GM18517 (cell line): ENCODE data around the gene SCAMP4.
A peak's percentile ranks its signal among the peaks of the same experiment; 100 is the strongest.

Experiments
- ATAC-seq: cut with Tn5 transposase; IDR thresholded peaks from one replicate; pipeline ENCODE4 v1.9.1; 2021; ENCODE audit warnings: mild to moderate bottlenecking, moderate library complexity; ENCODE audit not compliant: unreplicated experiment

SCAMP4 gene

GRCh38 chr19:1935484-1936208 is 30.4 kb downstream of the SCAMP4 start:
- ATAC-seq, result no peak

DNA sequence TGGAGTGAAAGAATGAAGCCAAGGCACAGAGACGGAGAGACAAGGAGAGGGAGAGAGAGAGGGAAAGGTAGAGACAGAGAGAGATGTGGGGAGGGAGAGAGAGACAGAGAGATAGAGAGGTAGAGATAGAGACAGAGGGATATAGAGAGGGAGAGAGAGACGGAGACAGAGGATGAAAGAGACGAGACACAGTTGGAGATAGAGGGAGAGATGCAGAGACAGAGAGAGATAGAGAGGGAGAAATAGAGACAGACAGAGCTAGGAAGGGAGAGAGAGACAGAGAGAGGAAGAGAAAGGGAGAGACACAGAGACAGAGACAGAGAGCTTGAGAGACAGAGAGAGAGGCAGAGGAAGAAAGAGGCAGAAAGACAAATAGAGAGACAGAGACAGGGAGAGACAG is 31.2 kb downstream of the SCAMP4 start:
- ATAC-seq, result no peak

- ATAC-seq, result no peak
Observed at GRCh38 chr19:1936916-1937610, 31.9 kb downstream of the SCAMP4 start.

- ATAC-seq, result no peak
Observed at GRCh38 chr19:1938071-1938470, 32.9 kb downstream of the SCAMP4 start.

DNA sequence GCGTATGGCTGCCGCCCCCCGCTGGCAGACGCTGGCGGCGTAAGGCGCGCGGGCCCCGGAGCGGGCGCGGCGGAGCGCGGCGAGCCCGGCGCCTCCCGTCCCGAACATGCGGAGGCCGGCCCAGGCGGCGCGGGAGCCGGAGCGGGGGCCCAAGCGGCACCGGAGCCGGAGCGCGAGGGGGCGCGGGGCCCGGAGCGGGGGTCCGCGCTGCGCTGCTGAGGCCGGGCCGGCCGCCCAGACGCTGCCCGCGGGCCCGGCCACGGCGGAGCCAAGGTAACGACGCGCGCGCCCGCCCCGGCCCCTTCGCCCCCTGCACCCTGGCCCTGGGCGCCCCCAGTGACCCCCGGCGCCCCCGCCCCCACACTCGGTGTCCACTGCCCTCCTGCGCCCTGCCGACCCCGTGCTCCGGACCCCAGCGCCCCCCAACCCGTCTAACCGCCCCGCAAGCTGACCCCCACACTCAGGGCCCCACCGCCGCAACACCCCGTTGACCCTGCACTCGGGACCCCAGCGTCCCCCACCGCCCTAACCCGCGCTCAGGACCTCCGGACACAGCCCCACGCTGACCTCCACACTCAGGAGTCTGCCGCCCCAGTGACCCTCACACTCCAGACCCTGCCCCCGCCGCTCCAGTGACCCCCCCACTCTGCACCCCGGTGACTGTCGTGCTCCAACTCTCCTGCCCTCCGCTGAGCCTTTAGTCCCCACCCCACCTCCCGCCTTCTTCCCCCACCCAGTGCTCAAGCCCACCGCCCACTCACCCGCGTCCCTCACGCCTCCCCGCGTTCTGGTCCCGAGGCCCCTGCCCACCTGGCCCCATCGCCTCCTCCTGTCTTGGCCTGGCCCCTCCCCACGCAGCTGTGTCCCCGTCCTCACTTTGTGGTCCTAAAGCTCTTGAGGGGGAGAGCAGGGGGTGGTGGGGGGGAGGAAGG is 36.2 kb downstream of the SCAMP4 start, which contains the start of gene CSNK1G2:
TSS of gene CSNK1G2 (plus strand) at position 27 of the 932 bp plus-strand sequence. CDS start 28,601 bp downstream, outside the sequence.
- ATAC-seq, result peak; percentile 9

DNA sequence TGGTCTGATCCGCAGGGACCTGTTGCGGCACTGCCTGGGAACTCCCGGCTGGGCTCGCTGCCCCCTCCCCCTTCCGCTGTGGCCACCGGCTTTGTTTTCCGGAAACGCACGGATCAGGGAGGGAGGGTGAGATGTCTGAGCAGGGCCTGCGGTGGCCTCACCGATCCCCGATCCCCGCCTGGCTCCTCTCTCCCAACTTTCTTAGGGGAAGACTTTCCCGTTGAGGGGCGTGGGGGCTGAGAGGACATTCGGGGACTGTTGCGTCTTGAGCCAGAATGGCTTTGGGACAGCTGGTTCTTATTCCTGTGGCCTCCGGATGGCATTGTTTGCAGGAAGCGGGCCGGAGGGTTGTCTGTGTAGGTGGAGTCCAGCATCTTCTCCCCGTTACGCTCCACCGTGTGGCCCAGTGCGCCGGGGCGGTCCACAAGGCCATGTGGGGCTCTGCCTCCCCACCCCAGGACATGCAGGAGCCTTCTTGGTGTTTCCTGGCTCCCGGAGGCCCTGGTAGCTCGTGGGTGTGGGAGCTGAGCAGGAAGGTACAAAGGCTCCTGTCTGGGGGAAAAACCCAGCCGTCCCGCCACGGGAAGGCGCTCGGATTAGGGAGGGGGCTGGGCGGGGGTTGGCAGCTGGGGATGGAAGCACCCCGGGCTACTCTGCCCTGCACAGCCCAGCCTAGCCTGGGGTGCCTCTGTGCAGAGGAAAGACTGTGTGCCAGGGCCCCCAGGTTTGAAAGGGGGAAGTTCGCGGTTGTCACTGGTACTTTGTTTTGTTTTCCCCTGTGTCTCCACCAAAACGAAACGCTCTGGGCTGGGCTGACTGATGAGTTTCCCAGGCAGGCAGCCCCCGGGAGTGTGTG is 37.1 kb downstream of the SCAMP4 start:
- no peak for ATAC-seq

DNA sequence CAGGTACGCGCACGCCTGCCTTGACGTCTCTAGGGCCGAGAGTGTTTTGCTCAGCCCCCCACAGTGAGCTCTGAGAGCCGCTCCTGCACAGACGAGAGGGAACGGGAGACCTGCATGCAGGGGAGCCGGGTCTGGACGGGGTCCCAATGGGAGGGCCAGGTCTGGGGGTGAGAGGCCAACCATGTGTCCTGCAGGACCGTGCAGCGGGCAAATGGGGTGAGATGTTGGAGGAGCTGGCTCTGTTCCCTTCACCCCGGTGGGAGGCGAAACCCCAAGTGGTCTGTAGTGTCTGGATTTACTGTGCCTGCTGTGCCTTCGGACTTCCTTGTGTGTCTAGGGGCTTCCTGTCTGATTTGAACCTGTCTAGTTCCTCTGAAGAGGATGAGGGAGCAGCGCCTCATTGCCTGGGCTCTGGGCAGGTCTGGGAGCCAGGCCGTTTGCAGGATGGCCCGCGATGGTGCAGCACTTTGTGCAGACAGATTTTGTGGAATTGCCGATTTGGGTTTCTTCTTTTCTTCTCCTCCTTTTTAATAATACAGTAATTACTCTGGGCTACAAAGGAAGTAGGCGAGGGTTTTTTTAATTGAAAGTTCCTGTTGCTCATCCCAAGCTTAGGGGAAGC is 37.8 kb downstream of the SCAMP4 start:
- ATAC-seq, result no peak

DNA sequence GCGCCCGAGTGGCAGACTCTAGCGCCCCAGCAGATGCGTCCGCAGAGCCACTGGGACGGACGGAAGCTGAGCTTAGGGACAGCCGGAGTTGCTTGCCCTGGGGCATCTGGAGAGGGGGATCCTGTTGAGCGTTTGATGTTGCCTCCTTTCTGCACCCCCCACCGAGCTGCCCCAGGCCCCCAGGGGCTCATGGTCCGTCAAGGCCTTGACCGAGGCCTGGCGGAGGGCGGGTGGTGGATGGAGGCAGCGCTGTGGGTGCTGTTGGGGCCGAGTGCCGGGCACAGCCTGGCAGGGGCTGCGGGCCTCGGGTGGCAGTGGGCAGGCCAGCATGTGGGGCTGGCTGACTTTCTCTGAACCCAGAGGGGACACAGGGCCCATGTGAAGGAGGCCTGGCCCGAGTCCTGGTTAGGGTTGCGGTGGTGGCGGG is 38.5 kb downstream of the SCAMP4 start:
- no peak for ATAC-seq

DNA sequence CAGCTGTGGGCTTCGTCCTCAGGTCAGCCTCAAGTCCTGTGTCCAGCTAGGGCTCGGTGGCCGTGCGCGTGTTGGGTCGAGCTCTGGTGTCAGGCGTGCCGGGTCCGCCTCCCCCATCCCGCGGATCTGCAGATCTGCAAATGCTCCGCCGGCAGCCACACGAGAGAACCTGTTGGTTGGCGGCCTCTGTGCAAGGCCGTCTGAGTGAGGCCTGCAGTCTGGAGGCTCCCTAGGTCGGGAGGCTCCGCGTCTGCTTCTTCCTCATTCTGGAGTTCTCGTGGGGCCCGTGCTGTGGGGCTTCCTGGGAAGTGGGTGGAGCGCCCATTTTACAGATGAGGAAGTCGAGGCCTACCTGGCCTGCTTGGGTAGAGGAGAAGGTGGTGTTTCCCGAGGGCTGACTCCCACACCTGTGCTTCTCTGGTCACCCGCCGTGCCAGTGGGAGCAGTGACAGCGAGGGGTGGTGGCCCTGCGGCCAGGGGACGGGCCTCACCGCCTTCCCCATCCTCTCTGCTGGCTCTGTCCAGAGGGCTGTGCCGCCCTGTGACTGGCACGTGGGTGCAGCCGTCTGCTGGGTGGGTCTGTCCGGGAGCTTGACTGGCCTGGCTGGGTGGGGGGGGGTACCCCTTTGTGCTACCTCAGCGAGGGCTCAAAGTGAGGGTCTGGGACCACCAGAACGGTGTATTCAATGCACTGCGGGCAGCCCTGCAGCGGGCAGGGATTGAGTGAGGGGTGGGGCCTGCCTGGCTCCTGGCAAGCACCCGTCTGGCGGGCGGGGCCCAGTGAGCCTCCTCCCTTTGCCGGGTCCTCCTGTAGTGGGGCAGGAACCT is 39.1 kb downstream of the SCAMP4 start:
- ATAC-seq, result no peak

GRCh38 chr19:1944916-1945561 is 39.8 kb downstream of the SCAMP4 start:
- ATAC-seq, result no peak

- no peak for ATAC-seq
Observed at GRCh38 chr19:1945899-1946298, 40.7 kb downstream of the SCAMP4 start.

- no peak for ATAC-seq
Observed at GRCh38 chr19:1947651-1948209, 42.5 kb downstream of the SCAMP4 start.

DNA sequence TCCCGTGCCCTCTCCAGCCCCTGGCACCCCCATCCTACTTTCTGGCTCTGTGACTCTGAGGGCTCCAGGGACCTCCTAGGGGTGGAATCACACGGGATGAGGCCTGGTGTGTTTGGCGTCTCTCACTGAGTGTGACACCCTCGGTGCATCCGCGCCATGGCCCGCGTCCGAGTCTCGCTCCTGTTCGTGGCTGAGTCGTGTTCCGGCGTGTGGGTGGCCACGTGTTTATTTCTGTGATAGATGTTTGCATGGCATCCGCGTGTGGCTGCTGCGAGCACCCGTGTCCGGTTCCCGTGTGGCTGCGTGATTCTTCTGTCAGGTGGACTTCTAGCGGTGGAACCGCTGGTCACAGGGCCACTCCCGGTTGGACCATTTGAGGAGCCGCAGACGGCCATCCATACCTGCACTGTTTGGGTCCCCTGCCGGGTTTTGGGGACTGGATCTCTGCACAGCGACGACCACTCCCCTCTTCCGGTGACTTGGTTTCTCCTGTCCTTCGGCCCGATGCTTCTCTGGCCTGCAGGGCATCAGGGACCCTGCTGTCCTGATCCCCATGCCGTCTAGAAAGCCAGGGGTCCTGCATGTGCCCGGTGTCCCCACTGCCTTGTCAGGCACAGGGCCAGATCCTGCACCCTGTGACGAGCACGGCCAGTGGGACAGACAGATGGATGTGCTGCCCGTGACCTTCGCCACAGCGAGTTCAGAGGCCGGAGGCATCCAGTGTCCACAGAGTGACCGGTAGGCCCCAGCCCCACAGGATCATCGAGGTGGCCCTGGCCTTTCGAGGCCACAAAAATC is 44.3 kb downstream of the SCAMP4 start:
- no peak for ATAC-seq

GRCh38 chr19:1950640-1951039 is 45.4 kb downstream of the SCAMP4 start:
- ATAC-seq, result no peak

DNA sequence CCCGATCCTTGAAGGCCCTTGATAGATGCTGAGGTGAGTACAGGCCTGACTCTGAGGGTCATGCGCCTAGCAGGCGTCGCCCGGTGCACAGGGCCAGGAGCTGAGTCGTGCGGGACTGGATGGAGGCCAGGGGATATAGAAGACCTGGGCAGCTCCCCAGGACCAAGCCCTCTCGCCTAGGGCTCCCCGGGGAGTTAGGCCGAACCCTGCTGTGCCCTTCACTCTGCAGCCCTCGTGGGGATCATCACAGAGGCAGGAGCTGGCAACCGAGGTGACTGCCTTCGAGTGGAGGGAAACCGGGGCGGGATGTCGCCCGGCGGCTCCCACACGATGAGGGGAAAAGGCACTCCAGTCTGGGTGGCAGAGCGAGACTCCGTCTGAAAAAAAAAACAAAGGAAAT is 47.4 kb downstream of the SCAMP4 start:
- ATAC-seq, result no peak

GRCh38 chr19:1953037-1953436 is 47.8 kb downstream of the SCAMP4 start:
- ATAC-seq, result no peak

DNA sequence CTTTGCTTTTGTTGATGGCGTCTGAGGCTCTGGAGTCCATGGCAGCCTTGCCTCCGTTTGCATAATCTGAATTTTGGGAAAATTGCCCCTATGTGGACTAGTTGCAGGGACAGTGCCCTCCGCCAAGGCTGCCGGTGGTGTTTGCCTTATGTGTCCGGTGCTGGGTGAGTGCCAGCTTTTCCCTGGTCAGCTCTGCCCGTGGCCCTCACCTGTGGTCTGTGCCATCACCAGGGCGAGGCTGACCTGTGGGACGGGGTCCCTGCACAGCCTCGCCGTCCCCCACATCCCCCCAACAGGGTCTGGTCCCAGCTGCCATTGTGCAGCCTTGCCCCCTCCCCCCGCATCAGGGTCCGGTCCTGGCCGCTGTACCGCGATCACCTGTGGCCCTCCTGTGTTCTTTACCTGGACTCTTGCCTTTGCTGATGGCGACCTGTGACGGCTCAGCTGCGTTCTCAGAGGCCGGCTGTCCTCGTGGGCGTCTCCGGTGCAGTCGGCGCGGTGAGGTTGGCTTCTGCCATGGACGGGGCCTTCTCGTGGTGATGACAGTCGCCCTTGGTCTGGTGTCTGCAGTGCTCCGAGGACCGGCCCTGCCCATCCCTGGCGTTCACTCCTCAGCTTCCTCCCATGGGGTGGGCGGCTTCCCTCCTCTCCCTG is 48.4 kb downstream of the SCAMP4 start:
- no peak for ATAC-seq
